ENCODE data around the gene SUCNR1.

GRCh38 chr3:151925876-151926275 lies 52.4 kb downstream of the SUCNR1 start:
- no peak for TF ChIP-seq CTCF (IDR thresholded peaks at IDR 0.05)
- no peak for TF ChIP-seq POLR2A (IDR thresholded peaks at IDR 0.05)
